B cell (primary cell): Measurements from ENCODE around the gene LENEP. TPM values are rescaled to one million over a fixed set of nuclear protein-coding genes. Genes with fewer than 3 reads are reported as not detected.

Experiments used
- ATAC-seq: fragments of 200-7000 bp; cut with Tn5 transposase; one replicate; pipeline ENCODE4 v1.10.0; 2021; ENCODE audit warnings: low read depth, mild to moderate bottlenecking, moderate number of reproducible peaks, moderate library complexity
- CTCF ChIA-PET: fragments of 350-600 bp; sonication (Branson Sonifier 250); formaldehyde crosslinking; loops from one replicate; lab custom pipeline; 2021; ENCODE audit warnings: antibody characterized with exemption, inconsistent platforms; lab: Charles Lee
- POLR2A ChIA-PET: fragments of 350-600 bp; sonication (Branson Sonifier 250); formaldehyde crosslinking; loops from one replicate; lab custom pipeline; 2021; ENCODE audit warnings: antibody characterized with exemption; lab: Charles Lee
- DNase-seq: peaks from one replicate; pipeline ENCODE4 v3.0.0; 2013
- H2AFZ ChIP-seq: 2 replicates; pipeline ENCODE4 v1.6.1; 2012; ENCODE audit warnings: mild to moderate bottlenecking, low read depth, low read length; ENCODE audit not compliant: insufficient read depth, poor library complexity, severe bottlenecking
- H3K27ac ChIP-seq, 2 donors: 1 replicate in 1 of 2; 2 replicates in 1 of 2; pipeline ENCODE4 v1.5.1; 2012 to 2013; ENCODE audit warnings: low read length in 2 of 2, mild to moderate bottlenecking in 2 of 2, moderate library complexity in 1 of 2
- H3K27me3 ChIP-seq, 4 experiments: fragments of 200-600 bp in 1 of 4; sonication (generic) in 1 of 4; replicated peaks in 1 of 4; 1 replicate in 2 of 4; 2 replicates in 2 of 4; pipeline versions ENCODE4 v1.6.1 to v1.7.0; 2013 to 2016; ENCODE audit warnings: low read length in 3 of 4, mild to moderate bottlenecking in 2 of 4, mixed read lengths in 1 of 4, moderate library complexity in 1 of 4; ENCODE audit not compliant: insufficient read depth in 4 of 4, control insufficient read depth in 3 of 4; ENCODE audit errors: control extremely low read depth in 1 of 4
- H3K36me3 ChIP-seq, 2 experiments: replicated peaks in 1 of 2; 1 replicate in 1 of 2; 2 replicates in 1 of 2; pipeline versions ENCODE4 v1.6.1 to v1.7.1; 2013; ENCODE audit warnings: low read length in 1 of 2; ENCODE audit not compliant: insufficient read depth in 2 of 2, control insufficient read depth in 1 of 2; ENCODE audit errors: control extremely low read depth in 1 of 2, extremely low read depth in 1 of 2
- H3K4me1 ChIP-seq, 2 donors: fragments of 200-600 bp in 1 of 2; sonication (generic) in 1 of 2; 1 replicate in 1 of 2; 2 replicates in 1 of 2; pipeline versions ENCODE4 v1.5.1 to v1.6.1; 2013 to 2017; ENCODE audit warnings: low read length in 2 of 2; ENCODE audit not compliant: control insufficient read depth in 2 of 2, insufficient read depth in 2 of 2
- H3K4me2 ChIP-seq: replicated peaks from 2 replicates; pipeline ENCODE3; 2012; ENCODE audit warnings: mild to moderate bottlenecking, low read depth, low read length; ENCODE audit not compliant: poor library complexity, severe bottlenecking
- H3K4me3 ChIP-seq, 5 experiments: fragments of 200-600 bp in 1 of 5; sonication (generic) in 1 of 5; 1 replicate in 3 of 5; 2 replicates in 2 of 5; pipeline versions ENCODE4 v1.5.1 to v1.7.0; 2011 to 2016; ENCODE audit warnings: low read length in 4 of 5, mild to moderate bottlenecking in 4 of 5, low read depth in 2 of 5, control low read depth in 1 of 5, moderate library complexity in 1 of 5; ENCODE audit not compliant: insufficient read depth in 1 of 5; ENCODE audit errors: control extremely low read depth in 1 of 5, extremely low read depth in 1 of 5
- H3K79me2 ChIP-seq: fragments of 200-600 bp; sonication (generic); one replicate; pipeline ENCODE4 v1.6.0; 2016; ENCODE audit warnings: low read length; ENCODE audit not compliant: control insufficient read depth, insufficient read depth
- H3K9ac ChIP-seq: fragments of 200-600 bp; sonication (generic); 2 replicates; pipeline ENCODE4 v1.6.1; 2017; ENCODE audit warnings: mild to moderate bottlenecking, low read length, moderate library complexity
- H3K9me3 ChIP-seq, 3 donors: one replicate each; pipeline versions ENCODE4 v1.6.1 to v1.7.1; 2013; ENCODE audit warnings: low read length in 2 of 3; ENCODE audit not compliant: control insufficient read depth in 2 of 3, insufficient read depth in 1 of 3; ENCODE audit errors: control extremely low read depth in 1 of 3
- H4K20me1 ChIP-seq: 2 replicates; pipeline ENCODE4 v1.6.0; 2012; ENCODE audit warnings: mild to moderate bottlenecking, low read length; ENCODE audit not compliant: insufficient read depth, control insufficient read depth, poor library complexity, severe bottlenecking
- H3K27ac Mint-ChIP-seq: one replicate; pipeline ENCODE4 v1.8.0; 2021; ENCODE audit warnings: mixed read lengths
- H3K27me3 Mint-ChIP-seq: one replicate; pipeline ENCODE4 v1.8.0; 2021; ENCODE audit warnings: mixed read lengths
- H3K4me1 Mint-ChIP-seq: one replicate; pipeline ENCODE4 v1.8.0; 2021; ENCODE audit warnings: mixed read lengths
- H3K4me3 Mint-ChIP-seq: one replicate; pipeline ENCODE4 v1.8.0; 2021; ENCODE audit warnings: mixed read lengths
- H3K9me3 Mint-ChIP-seq: one replicate; pipeline ENCODE4 v1.8.0; 2022; ENCODE audit warnings: mixed read lengths; ENCODE audit not compliant: insufficient read depth
- EZH2 ChIP-seq: IDR thresholded peaks from 2 replicates; pipeline ENCODE4 v1.6.1; 2012; ENCODE audit warnings: borderline replicate concordance, low read depth, mild to moderate bottlenecking, moderate library complexity, low read length; ENCODE audit not compliant: insufficient read depth, poor library complexity, severe bottlenecking
- WGBS: methylation state at CpG from one replicate; pipeline ENCODE4 v1.1.5; 2013; ENCODE audit warnings: missing lambda C conversion rate; ENCODE audit not compliant: insufficient coverage; 5-methylcytosine and 5-hydroxymethylcytosine counted together
- intact Hi-C: fragments of 100-400 bp; cut with micrococcal nuclease; formaldehyde crosslinking; loops from one replicate; pipeline ENCODE4 v1.10.0; 2022
- polyA plus RNA-seq: library from polyadenylated mRNA; depleted of rRNA; stranded (reverse); fragments of >200 nt; gene quantifications from 2 replicates; pipeline ENCODE4 v1.2.3, GENCODE V29; 2012
- total RNA-seq, 2 donors: library from RNA; stranded (reverse); fragments of 120-200 nt in 1 of 2; gene quantifications; 1 replicate in 1 of 2; 2 replicates in 1 of 2; pipeline versions ENCODE4 v1.2.3 to v1.2.4, GENCODE V29; 2013 to 2022
- TF ChIP-seq, protein P1 (sequence below): fragments of 200-600 bp; IDR thresholded peaks from one replicate; pipeline ENCODE4 v1.8.0; 2022; ENCODE audit warnings: antibody characterized with exemption, mild to moderate bottlenecking

LENEP gene
- total and polyA plus RNA-seq, 2 donors (not counting 1 experiment from before 2014, with no cell fraction given) = 2.0 TPM; not detected in 1

DNA sequence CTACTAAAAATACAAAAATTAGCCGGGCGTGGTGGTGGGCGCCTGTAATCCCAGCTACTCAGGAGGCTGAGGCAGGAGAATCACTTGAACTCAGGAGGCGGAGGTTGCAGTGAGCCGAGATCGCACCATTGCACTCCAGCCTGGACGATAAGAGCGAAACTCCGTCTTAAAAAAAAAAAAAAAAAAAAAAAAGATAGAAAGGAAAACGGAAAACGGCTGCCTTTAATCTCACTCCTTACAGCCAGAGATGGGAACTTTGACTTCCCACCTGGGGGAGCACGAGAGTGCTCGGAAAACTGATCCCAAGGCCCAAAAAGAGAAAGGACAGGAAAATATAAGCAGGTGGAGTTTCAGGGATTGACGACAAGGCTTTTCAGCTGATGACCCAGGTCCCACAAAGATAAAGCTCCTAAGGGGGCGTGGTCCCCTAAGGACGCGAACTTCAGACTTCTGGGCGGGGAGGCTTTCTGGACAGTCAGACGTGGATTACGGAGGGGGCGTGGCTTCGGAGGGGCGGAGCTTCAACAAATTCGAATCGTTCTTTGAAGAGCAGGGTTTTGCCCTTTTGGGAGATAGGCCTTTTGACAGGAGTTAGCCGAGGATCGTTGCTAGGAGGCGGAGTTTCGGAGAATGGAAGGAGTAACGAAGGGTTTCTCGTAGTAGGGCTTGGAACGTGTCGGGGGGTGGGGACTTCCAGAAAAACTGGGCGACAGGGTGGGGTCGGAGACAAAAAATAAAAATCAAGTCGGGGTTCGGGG is 19.9 kb upstream of the LENEP start:
- peak overlapping the region; percentile 90 to 94 for H3K27ac ChIP-seq
- Mint-ChIP-seq H3K27ac (no peak overlapping the region), H3K27me3 (no peaks in the 10 kb centered on the region), H3K4me1 (peaks cover 30% of the 10 kb centered on the region), H3K4me3 (no peak overlapping the region), H3K9me3 (no peaks in the 10 kb centered on the region)
- peak overlapping the region; percentile 68 for H2AFZ ChIP-seq
- ATAC-seq (peak; percentile 18), DNase-seq (peak; percentile 94)
- TF ChIP-seq, protein P1, sequence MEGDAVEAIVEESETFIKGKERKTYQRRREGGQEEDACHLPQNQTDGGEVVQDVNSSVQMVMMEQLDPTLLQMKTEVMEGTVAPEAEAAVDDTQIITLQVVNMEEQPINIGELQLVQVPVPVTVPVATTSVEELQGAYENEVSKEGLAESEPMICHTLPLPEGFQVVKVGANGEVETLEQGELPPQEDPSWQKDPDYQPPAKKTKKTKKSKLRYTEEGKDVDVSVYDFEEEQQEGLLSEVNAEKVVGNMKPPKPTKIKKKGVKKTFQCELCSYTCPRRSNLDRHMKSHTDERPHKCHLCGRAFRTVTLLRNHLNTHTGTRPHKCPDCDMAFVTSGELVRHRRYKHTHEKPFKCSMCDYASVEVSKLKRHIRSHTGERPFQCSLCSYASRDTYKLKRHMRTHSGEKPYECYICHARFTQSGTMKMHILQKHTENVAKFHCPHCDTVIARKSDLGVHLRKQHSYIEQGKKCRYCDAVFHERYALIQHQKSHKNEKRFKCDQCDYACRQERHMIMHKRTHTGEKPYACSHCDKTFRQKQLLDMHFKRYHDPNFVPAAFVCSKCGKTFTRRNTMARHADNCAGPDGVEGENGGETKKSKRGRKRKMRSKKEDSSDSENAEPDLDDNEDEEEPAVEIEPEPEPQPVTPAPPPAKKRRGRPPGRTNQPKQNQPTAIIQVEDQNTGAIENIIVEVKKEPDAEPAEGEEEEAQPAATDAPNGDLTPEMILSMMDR = no peak
- TF ChIP-seq EZH2 = no peak
- peaks cover 67% of the 10 kb centered on the region for H3K79me2 ChIP-seq
- 1% methylated on average over 25 of the region's 37 CpGs for WGBS
- ChIA-PET CTCF (interaction anchor here (0.6 to 8.7 kb wide), 21 partner anchors 10 to 638 kb away, joined by 3 to 110 read pairs (median 4); partner anchors contain the start of genes FLAD1, KRTCAP2, PBXIP1 and PMVK), POLR2A (interaction anchor here (0.7 to 3.8 kb wide), 14 partner anchors 10 to 868 kb away, joined by 3 to 32 read pairs (median 8); partner anchors contain the start of genes FLAD1, PBXIP1, PMVK and PYGO2)
- peak overlapping the region; percentile 86 for H3K9ac ChIP-seq
- H3K9me3 ChIP-seq = no peaks in the 10 kb centered on the region
- peak overlapping the region; percentile 71 to 99 (median 90) for H3K4me3 ChIP-seq
- no peaks in the 10 kb centered on the region for H3K27me3 ChIP-seq
- H3K4me1 ChIP-seq = peaks cover 22 to 44% of the 10 kb centered on the region in 2 donors
- peak overlapping the region; percentile 86 for H3K4me2 ChIP-seq
- intact Hi-C loops = loop anchor here (1.0 to 5.0 kb wide), 5 partner anchors 12 to 199 kb away; partner anchors contain the start of genes KRTCAP2, PYGO2 and TRIM46
- H3K36me3 ChIP-seq = peaks cover 0 to 18% of the 10 kb centered on the region in 2 experiments
- peaks cover 39% of the 10 kb centered on the region for H4K20me1 ChIP-seq
